ENCODE measurements around the gene STAG1.

DNA sequence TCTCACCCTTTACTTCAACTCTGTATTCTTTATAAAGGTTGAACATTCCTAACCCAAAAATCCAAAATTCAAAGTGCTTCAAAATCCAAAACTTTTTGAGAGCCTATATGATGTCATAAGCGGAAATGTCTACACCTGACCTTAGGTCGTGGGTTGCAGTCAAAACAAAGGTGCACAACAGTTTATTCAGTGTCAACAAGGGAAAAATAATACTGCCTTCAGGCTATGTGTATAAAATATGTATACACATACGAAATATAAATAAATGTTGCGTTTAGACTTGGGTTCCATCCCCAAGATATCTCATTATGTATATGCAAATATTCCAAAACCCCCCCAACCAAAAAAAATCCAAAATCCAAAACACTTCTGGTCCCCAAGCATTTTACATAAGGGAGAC lies 90.9 kb downstream of the STAG1 start:
- no peak for TF ChIP-seq POLR2A (IDR thresholded peaks at IDR 0.05)
- TF ChIP-seq, protein P1, sequence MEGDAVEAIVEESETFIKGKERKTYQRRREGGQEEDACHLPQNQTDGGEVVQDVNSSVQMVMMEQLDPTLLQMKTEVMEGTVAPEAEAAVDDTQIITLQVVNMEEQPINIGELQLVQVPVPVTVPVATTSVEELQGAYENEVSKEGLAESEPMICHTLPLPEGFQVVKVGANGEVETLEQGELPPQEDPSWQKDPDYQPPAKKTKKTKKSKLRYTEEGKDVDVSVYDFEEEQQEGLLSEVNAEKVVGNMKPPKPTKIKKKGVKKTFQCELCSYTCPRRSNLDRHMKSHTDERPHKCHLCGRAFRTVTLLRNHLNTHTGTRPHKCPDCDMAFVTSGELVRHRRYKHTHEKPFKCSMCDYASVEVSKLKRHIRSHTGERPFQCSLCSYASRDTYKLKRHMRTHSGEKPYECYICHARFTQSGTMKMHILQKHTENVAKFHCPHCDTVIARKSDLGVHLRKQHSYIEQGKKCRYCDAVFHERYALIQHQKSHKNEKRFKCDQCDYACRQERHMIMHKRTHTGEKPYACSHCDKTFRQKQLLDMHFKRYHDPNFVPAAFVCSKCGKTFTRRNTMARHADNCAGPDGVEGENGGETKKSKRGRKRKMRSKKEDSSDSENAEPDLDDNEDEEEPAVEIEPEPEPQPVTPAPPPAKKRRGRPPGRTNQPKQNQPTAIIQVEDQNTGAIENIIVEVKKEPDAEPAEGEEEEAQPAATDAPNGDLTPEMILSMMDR (IDR thresholded peaks at IDR 0.05) = no peak
